SK-N-SH (cell line): ENCODE measurements around the gene NELFB.

Source experiments
- EP300 ChIP-seq, 2 experiments: IDR thresholded peaks; 2 replicates each; pipeline versions ENCODE4 v1.4.0 to v1.6.1; 2012; ENCODE audit warnings: borderline replicate concordance in 1 of 2, low read depth in 1 of 2, low read length in 1 of 2
- EZH2phosphoT487 ChIP-seq: fragments of 200-600 bp; sonication (generic); IDR thresholded peaks from 2 replicates; pipeline ENCODE4 v1.6.1; 2017; ENCODE audit warnings: low read depth, mixed run types, mild to moderate bottlenecking, antibody characterized with exemption, moderate library complexity, borderline replicate concordance
- JUND ChIP-seq: IDR thresholded peaks from 2 replicates; pipeline ENCODE4 v1.4.0; 2012
- MAX ChIP-seq: IDR thresholded peaks from 2 replicates; pipeline ENCODE4 v1.4.0; 2012; ENCODE audit warnings: low read depth
- POLR2AphosphoS5 ChIP-seq: IDR thresholded peaks from 2 replicates; pipeline ENCODE4 v1.6.1; 2012; ENCODE audit warnings: low read depth, low read length
- TAF1 ChIP-seq: IDR thresholded peaks from 2 replicates; pipeline ENCODE4 v1.6.1; 2012; ENCODE audit warnings: low read depth, mild to moderate bottlenecking, low read length, moderate library complexity, borderline replicate concordance
- USF1 ChIP-seq: IDR thresholded peaks from 2 replicates; pipeline ENCODE4 v1.4.0; 2012; ENCODE audit warnings: low read depth, borderline replicate concordance
- TF ChIP-seq, protein P1 (sequence below): fragments of 200-600 bp; sonication (generic); IDR thresholded peaks from 2 replicates; pipeline ENCODE4 v1.6.1; 2017; ENCODE audit warnings: antibody characterized with exemption, mild to moderate bottlenecking, moderate library complexity

GRCh38 chr9:137286975-137287383, 31.9 kb downstream of the NELFB start:
- TF ChIP-seq, protein P1, sequence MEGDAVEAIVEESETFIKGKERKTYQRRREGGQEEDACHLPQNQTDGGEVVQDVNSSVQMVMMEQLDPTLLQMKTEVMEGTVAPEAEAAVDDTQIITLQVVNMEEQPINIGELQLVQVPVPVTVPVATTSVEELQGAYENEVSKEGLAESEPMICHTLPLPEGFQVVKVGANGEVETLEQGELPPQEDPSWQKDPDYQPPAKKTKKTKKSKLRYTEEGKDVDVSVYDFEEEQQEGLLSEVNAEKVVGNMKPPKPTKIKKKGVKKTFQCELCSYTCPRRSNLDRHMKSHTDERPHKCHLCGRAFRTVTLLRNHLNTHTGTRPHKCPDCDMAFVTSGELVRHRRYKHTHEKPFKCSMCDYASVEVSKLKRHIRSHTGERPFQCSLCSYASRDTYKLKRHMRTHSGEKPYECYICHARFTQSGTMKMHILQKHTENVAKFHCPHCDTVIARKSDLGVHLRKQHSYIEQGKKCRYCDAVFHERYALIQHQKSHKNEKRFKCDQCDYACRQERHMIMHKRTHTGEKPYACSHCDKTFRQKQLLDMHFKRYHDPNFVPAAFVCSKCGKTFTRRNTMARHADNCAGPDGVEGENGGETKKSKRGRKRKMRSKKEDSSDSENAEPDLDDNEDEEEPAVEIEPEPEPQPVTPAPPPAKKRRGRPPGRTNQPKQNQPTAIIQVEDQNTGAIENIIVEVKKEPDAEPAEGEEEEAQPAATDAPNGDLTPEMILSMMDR: peak; percentile 59
- TF ChIP-seq JUND (no peak), EP300 (IDR thresholded peaks at IDR 0.05; ENCODE audit: borderline replicate concordance in 1 of 2, low read depth in 1 of 2, low read length in 1 of 2) (no peak), TAF1 (no peak), POLR2AphosphoS5 (no peak), EZH2phosphoT487 (no peak), MAX (peak; percentile 78; the same call in 1 of the 2 replicates), USF1 (no peak)
